Left forelimb (tissue), 1 donor: Measurements from ENCODE around the gene SDR42E1.

Experiments used
- DNase-seq: peaks from one replicate; pipeline ENCODE4 v3.0.0-alpha.2; 2018; ENCODE audit warnings: low spot score

Gene SDR42E1

GRCh38 chr16:81940781-81941560 is 70.3 kb downstream of the SDR42E1 start:
- DNase-seq, result no peak

DNA sequence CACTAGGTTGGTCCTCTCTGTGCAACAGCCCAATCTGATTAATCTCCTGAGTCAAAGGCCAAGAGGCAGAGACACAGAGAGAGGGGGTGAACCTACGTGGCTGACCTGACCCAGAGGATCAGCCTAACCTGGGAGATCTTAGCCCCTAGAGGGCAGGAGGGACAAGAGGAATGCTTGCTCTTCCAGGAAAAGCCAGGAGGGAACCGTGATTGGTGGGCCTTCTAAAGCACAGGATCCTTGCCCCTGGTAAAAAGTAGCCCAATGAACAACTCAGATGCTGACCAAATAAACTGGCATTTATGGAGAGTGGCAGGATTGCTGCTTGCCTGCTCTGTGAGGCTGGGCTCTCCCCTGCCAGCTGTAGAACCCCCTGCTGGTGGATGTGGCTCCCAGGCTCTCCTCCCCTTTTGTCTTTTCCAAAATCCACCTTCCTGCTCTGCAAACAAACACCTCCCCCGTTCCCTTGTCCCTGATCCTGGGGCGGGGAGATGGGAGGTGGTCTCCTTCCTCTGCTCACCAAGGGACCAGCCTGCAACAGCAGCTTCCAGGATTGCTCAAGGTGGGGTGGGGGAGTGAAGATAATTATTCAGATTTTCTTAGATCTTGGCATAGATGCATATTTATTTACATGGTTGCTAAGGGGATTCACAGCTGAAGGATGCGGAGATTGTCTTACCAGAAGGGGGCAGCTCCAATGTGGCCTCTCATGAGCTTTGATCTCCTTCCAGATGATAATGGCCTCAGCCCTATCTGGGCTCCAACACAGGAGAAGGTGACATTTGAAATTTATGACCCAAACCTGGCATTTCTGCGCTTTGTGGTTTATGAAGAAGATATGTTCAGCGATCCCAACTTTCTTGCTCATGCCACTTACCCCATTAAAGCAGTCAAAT is 71.9 kb downstream of the SDR42E1 start:
- no peak for DNase-seq
